Tibial artery (tissue), 4 donors: ENCODE results near the gene BLNK.

ENCODE experiments used
- DNase-seq, 2 donors: peaks; one replicate each; pipeline ENCODE4 v3.0.0-alpha.2; 2019
- H3K27ac ChIP-seq, 2 donors: fragments of 200-600 bp; sonication (generic) in 1 of 2; 1 replicate in 1 of 2; 2 replicates in 1 of 2; pipeline ENCODE4 v1.5.1; 2018 to 2019; ENCODE audit warnings: mild to moderate bottlenecking in 1 of 2
- H3K27me3 ChIP-seq, 2 donors: fragments of 200-600 bp; sonication (generic) in 1 of 2; one replicate each; pipeline versions ENCODE4 v1.5.1 to v1.6.0; 2016 to 2019
- H3K36me3 ChIP-seq, 3 donors: fragments of 200-600 bp; sonication (generic) in 2 of 3; one replicate each; pipeline ENCODE4 v1.5.1; 2016 to 2019; ENCODE audit warnings: mild to moderate bottlenecking in 2 of 3
- H3K4me1 ChIP-seq, 4 donors: fragments of 200-600 bp; sonication (generic) in 2 of 4; 1 replicate in 3 of 4; 2 replicates in 1 of 4; pipeline ENCODE4 v1.5.1; 2016 to 2019
- H3K4me3 ChIP-seq, 2 donors: fragments of 200-600 bp; sonication (generic) in 1 of 2; 1 replicate in 1 of 2; 2 replicates in 1 of 2; pipeline ENCODE4 v1.5.1; 2018 to 2019; ENCODE audit warnings: mild to moderate bottlenecking in 2 of 2
- H3K9me3 ChIP-seq, 3 donors: fragments of 200-600 bp; sonication (generic) in 1 of 3; one replicate each; pipeline ENCODE4 v1.5.1; 2016 to 2019
- CTCF ChIP-seq, 2 experiments: fragments of 200-600 bp in 1 of 2; fragments of 450-650 bp in 1 of 2; IDR thresholded peaks; one replicate each; pipeline ENCODE4 v1.5.1; 2017 to 2019; ENCODE audit warnings: antibody characterized with exemption in 2 of 2, mild to moderate bottlenecking in 1 of 2, moderate library complexity in 1 of 2
- intact Hi-C: fragments of 100-400 bp; cut with DNase I; formaldehyde crosslinking; loops from one replicate; pipeline ENCODE4 v1.15.0; 2023; ENCODE audit warnings: low total_unique reads

BLNK gene

GRCh38 chr10:96271016-96271815, at the start of gene BLNK:
TSS of gene BLNK (minus strand) at chr10:96271569. CDS start at chr10:96271398, 171 bp downstream.
- Histone ChIP-seq H3K27ac (peak within 1 kb of the TSS; percentile 56 to 59), H3K4me3 (peak within 1 kb of the TSS in 1 of 2 donors; percentile 14), H3K27me3 (no peaks in the 10 kb centered on the region), H3K36me3 (no peaks in the 10 kb centered on the region), H3K9me3 (no peaks in the 10 kb centered on the region), H3K4me1 (peaks cover 0 to 25% (median 16%) of the 10 kb centered on the region in 4 donors)
- DNase-seq = peak; percentile 87 to 88
- no peak for TF ChIP-seq CTCF (IDR thresholded peaks at IDR 0.05)
- intact Hi-C loops = no loop called here

GRCh38 chr10:96319754-96320474, 48.5 kb upstream of the BLNK start:
- no peaks in the 10 kb centered on the region for H3K36me3 ChIP-seq
- H3K27me3 ChIP-seq = peaks cover 0 to 28% of the 10 kb centered on the region in 2 donors
- no peaks in the 10 kb centered on the region for H3K4me1 ChIP-seq
- intact Hi-C loops = no loop called here
- TF ChIP-seq CTCF (IDR thresholded peaks at IDR 0.05) = no peak
- DNase-seq = no peak
- no peak overlapping the region for H3K27ac ChIP-seq
- no peaks in the 10 kb centered on the region for H3K9me3 ChIP-seq
- H3K4me3 ChIP-seq = no peak overlapping the region

DNA sequence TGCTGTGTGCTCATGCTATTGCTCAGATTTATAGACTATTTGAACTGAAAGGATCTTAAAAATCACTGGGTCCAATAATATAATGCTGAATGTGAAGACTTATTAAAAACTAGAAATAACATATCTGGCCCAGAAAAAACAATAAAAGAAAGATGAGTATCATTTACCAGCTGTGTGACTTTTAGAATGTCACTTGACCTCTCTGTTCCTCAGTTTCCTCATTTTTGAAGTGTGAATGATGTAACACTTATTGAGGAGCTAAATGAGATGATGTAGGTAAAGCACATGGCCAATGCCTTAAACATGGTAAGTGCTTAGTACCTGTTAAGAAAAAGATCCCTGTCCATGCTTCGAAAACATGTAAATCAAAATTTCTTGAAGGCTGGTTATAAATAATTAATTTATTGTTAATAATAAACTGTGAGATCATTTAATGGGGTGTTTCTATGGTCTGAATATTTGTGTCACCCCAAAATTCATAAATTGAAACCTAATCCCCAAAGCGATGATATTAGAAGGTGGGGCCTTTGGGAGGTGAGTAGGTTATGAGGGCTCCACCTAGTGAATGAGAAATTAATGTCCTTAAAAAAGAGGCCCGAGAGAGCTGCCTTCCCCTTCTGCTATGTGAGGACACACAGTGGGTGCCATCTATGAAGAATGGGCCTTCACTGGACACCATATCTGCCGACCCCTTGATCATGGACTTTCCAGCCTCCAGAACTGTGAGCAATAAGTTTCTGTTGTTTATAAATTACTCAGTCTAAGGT, 45.9 kb upstream of the BLNK start:
- no peaks in the 10 kb centered on the region for H3K4me1 ChIP-seq
- no peak for DNase-seq
- no peak overlapping the region for H3K27ac ChIP-seq
- no peak for TF ChIP-seq CTCF (IDR thresholded peaks at IDR 0.05)
- intact Hi-C loops = no loop called here
- no peak overlapping the region for H3K4me3 ChIP-seq
- no peaks in the 10 kb centered on the region for H3K36me3 ChIP-seq
- peaks cover 0 to 19% of the 10 kb centered on the region in 2 donors for H3K27me3 ChIP-seq
- H3K9me3 ChIP-seq = no peaks in the 10 kb centered on the region

- H3K27me3 ChIP-seq = peaks cover 0 to 5% of the 10 kb centered on the region in 2 donors
- no peak overlapping the region for H3K4me3 ChIP-seq
- DNase-seq = no peak
- H3K4me1 ChIP-seq = peaks cover 0 to 18% (median 0%) of the 10 kb centered on the region in 4 donors
- no peaks in the 10 kb centered on the region for H3K36me3 ChIP-seq
- intact Hi-C loops = no loop called here
- no peak overlapping the region for H3K27ac ChIP-seq
- TF ChIP-seq CTCF (IDR thresholded peaks at IDR 0.05) = no peak
- H3K9me3 ChIP-seq = no peaks in the 10 kb centered on the region
Measured at GRCh38 chr10:96313344-96313743, 42.0 kb upstream of the BLNK start.

- no peaks in the 10 kb centered on the region for H3K9me3 ChIP-seq
- no peak for DNase-seq
- intact Hi-C loops = no loop called here
- H3K36me3 ChIP-seq = no peaks in the 10 kb centered on the region
- H3K4me1 ChIP-seq = peaks cover 0 to 18% (median 0%) of the 10 kb centered on the region in 4 donors
- no peak for TF ChIP-seq CTCF (IDR thresholded peaks at IDR 0.05)
- H3K27ac ChIP-seq = no peak overlapping the region
- H3K4me3 ChIP-seq = no peak overlapping the region
- H3K27me3 ChIP-seq = peaks cover 0 to 2% of the 10 kb centered on the region in 2 donors
Measured at GRCh38 chr10:96311180-96311715, 39.9 kb upstream of the BLNK start.
